Natural killer cell treated with Interleukin-12 subunit alpha and Interleukin-12 subunit beta and Interleukin-15 and Interleukin-18, amount 100 ng/mL, for 72 hours (primary cell): ENCODE data around the gene CUL2. TPM values are rescaled to one million over a fixed set of nuclear protein-coding genes. Genes with fewer than 3 reads are reported as not detected.

Source experiments
- total RNA-seq, 2 donors: library from RNA; stranded (reverse); gene quantifications; one replicate each; pipeline ENCODE4 v1.2.3, GENCODE V29; 2022

CUL2 gene
- total RNA-seq, 2 donors from 2014 or later: 42.8 to 45.7 TPM

Other genes with a start within 250 kb of the CUL2 start
- gene CREM, start 36.5 kb upstream of the CUL2 start, total RNA-seq: 100 to 1,000 TPM; 119 to 127 TPM
- gene CCNY, start 246.2 kb upstream of the CUL2 start, total RNA-seq: 10 to 100 TPM; 54.9 to 60.8 TPM